Activated CD8-positive, alpha-beta T cell treated with anti-CD3 and anti-CD28 coated beads, Interleukin-2, amount 10 ng/mL, durations not matched to agents 7 days and 5 days (primary cell): ENCODE results near the gene MTG1. TPM values are rescaled to one million over a fixed set of nuclear protein-coding genes. Genes with fewer than 3 reads are reported as not detected.

Source experiments
- ATAC-seq: fragments of 150-1000 bp; cut with Tn5 transposase; one replicate; pipeline ENCODE4 v1.10.0; 2021; ENCODE audit warnings: moderate library complexity
- CTCF ChIA-PET: fragments of 350-600 bp; sonication (Branson Sonifier 250); formaldehyde crosslinking; loops from one replicate; lab custom pipeline; 2021; ENCODE audit warnings: antibody characterized with exemption; lab: Charles Lee
- POLR2A ChIA-PET: fragments of 350-600 bp; sonication (Branson Sonifier 250); formaldehyde crosslinking; loops from one replicate; lab custom pipeline; 2021; ENCODE audit warnings: antibody characterized with exemption; lab: Charles Lee
- DNase-seq: peaks from one replicate; pipeline ENCODE4 v3.0.0-alpha.2; 2020
- H3K27ac Mint-ChIP-seq: one replicate; pipeline ENCODE4 v1.8.0; 2021; ENCODE audit warnings: mild to moderate bottlenecking, mixed read lengths
- H3K27me3 Mint-ChIP-seq: one replicate; pipeline ENCODE4 v1.8.0; 2021; ENCODE audit warnings: low read depth, mixed read lengths
- H3K36me3 Mint-ChIP-seq: one replicate; pipeline ENCODE4 v1.8.0; 2021; ENCODE audit warnings: low read depth, mixed read lengths
- H3K4me1 Mint-ChIP-seq: one replicate; pipeline ENCODE4 v1.8.0; 2021; ENCODE audit warnings: low read depth, mixed read lengths
- H3K4me3 Mint-ChIP-seq: one replicate; pipeline ENCODE4 v1.8.0; 2021; ENCODE audit warnings: mild to moderate bottlenecking, mixed read lengths
- H3K9me3 Mint-ChIP-seq: one replicate; pipeline ENCODE4 v1.8.0; 2022; ENCODE audit warnings: mixed read lengths; ENCODE audit not compliant: insufficient read depth
- microRNA-seq: library from miRNA; unstranded; fragments of <30 nt; microRNA quantifications from one replicate; pipeline ENCODE4 v1.2.0, GENCODE V29; 2022
- total RNA-seq, 2 experiments: library from RNA; stranded (reverse); gene quantifications; one replicate each; pipeline ENCODE4 v1.2.3, GENCODE V29; 2021

The MTG1 gene
- total RNA-seq, 2 experiments from 2014 or later, result 51.8 to 54.8 TPM

- Mint-ChIP-seq H3K9me3 (no peaks in the 10 kb centered on the region), H3K4me3 (no peak overlapping the region), H3K4me1 (peaks cover 35% of the 10 kb centered on the region), H3K27ac (no peak overlapping the region), H3K27me3 (no peaks in the 10 kb centered on the region), H3K36me3 (peaks cover 4% of the 10 kb centered on the region)
- ChIA-PET POLR2A (no interaction called here), CTCF (no interaction called here)
- DNase-seq (no peak), ATAC-seq (no peak)
Observed at GRCh38 chr10:133471300-133472109, 77.5 kb downstream of the MTG1 start.

Small RNA genes within 50 kb of the gene (microRNA-seq; reads per million reads assigned to microRNA genes)
- not detected for gene MIR3944

Other genes with a start within 250 kb of the MTG1 start
- gene KNDC1, start 233.9 kb upstream of the MTG1 start, total RNA-seq, result under 1 TPM; 0.21 to 0.32 TPM
- gene UTF1, start 163.9 kb upstream of the MTG1 start, total RNA-seq, result not detected
- gene VENTX, start 156.3 kb upstream of the MTG1 start, total RNA-seq, result not detected
- gene ADAM8, start 117.3 kb upstream of the MTG1 start, total RNA-seq, result 10 to 100 TPM; 69.9 to 75.5 TPM
- gene TUBGCP2, start 85.3 kb upstream of the MTG1 start, total RNA-seq, result 10 to 100 TPM; 53.5 to 59.0 TPM
- gene ZNF511, start 85.2 kb upstream of the MTG1 start, total RNA-seq, result 10 to 100 TPM; 61.4 to 62.6 TPM
- not detected for gene CALY, start 57.3 kb upstream of the MTG1 start, total RNA-seq
- gene PRAP1, start 46.8 kb upstream of the MTG1 start, total RNA-seq, result not detected
- gene FUOM, start 36.1 kb upstream of the MTG1 start, total RNA-seq, result 10 to 100 TPM; 12.4 to 13.4 TPM
- 10 to 100 TPM; 47.0 to 48.5 TPM for gene ECHS1, start 20.8 kb upstream of the MTG1 start, total RNA-seq
- gene PAOX, start 14.9 kb upstream of the MTG1 start, total RNA-seq, result 1 to 10 TPM; 5.8 to 6.5 TPM
- gene SPRN, start 30.5 kb downstream of the MTG1 start, total RNA-seq, result not detected
- 1 to 10 TPM; 2.0 to 2.7 TPM for gene SCART1, start 59.8 kb downstream of the MTG1 start, total RNA-seq
- gene CYP2E1, start 133.2 kb downstream of the MTG1 start, total RNA-seq, result under 1 TPM in 1 of 2 experiments, not detected in 1; 0.13 TPM
- gene SYCE1, start 171.4 kb downstream of the MTG1 start, total RNA-seq, result under 1 TPM in 1 of 2 experiments, not detected in 1; 0.21 TPM
- not detected for gene FRG2B, start 232.6 kb downstream of the MTG1 start, total RNA-seq